OCI-LY1 (cell line): Measurements from ENCODE around the gene MFSD6.

Experiments
- H2AFZ ChIP-seq: fragments of 200-600 bp; sonication (generic), shearing (Covaris generic); 2 replicates; pipeline ENCODE4 v1.6.0; 2014; ENCODE audit warnings: antibody characterized with exemption, mild to moderate bottlenecking, low read length
- H3F3A ChIP-seq: fragments of 200-600 bp; sonication (generic), shearing (Covaris generic); 2 replicates; pipeline ENCODE4 v1.6.0; 2014; ENCODE audit warnings: mild to moderate bottlenecking, antibody characterized with exemption, low read length, moderate library complexity; ENCODE audit not compliant: insufficient read depth
- H3K27ac ChIP-seq: fragments of 200-600 bp; sonication (generic); 2 replicates; pipeline ENCODE4 v1.5.1; 2014; ENCODE audit warnings: low read length, mixed run types, mild to moderate bottlenecking, low read depth; ENCODE audit not compliant: poor library complexity, severe bottlenecking
- H3K27me3 ChIP-seq: fragments of 200-600 bp; sonication (generic); 2 replicates; pipeline ENCODE4 v1.6.0; 2014; ENCODE audit warnings: antibody characterized with exemption, mild to moderate bottlenecking, low read length, moderate library complexity; ENCODE audit not compliant: insufficient read depth
- H3K36me3 ChIP-seq: fragments of 200-600 bp; sonication (generic); 2 replicates; pipeline ENCODE4 v1.6.1; 2014; ENCODE audit warnings: mild to moderate bottlenecking, antibody characterized with exemption, low read length, moderate library complexity, mixed read lengths; ENCODE audit not compliant: insufficient read depth
- H3K4me1 ChIP-seq: fragments of 200-600 bp; sonication (generic); 2 replicates; pipeline ENCODE4 v1.5.1; 2014; ENCODE audit warnings: mild to moderate bottlenecking, low read length, moderate library complexity; ENCODE audit not compliant: insufficient read depth, severe bottlenecking
- H3K4me2 ChIP-seq: fragments of 200-600 bp; sonication (generic), shearing (Covaris generic); 2 replicates; pipeline ENCODE4 v1.6.1; 2014; ENCODE audit warnings: low read length
- H3K4me3 ChIP-seq: fragments of 200-600 bp; sonication (generic); 2 replicates; pipeline ENCODE4 v1.5.1; 2014; ENCODE audit warnings: low read length, low read depth, mild to moderate bottlenecking, mixed read lengths; ENCODE audit not compliant: poor library complexity, severe bottlenecking
- H3K79me2 ChIP-seq: fragments of 200-600 bp; shearing (Covaris generic); 2 replicates; pipeline ENCODE4 v1.6.1; 2016; ENCODE audit warnings: mixed run types, low read length, mixed read lengths; ENCODE audit not compliant: insufficient read depth
- H3K9ac ChIP-seq: fragments of 200-600 bp; sonication (generic), shearing (Covaris generic); 2 replicates; pipeline ENCODE4 v1.6.1; 2014; ENCODE audit warnings: mild to moderate bottlenecking, low read length, mixed read lengths
- H3K9me2 ChIP-seq: fragments of 200-600 bp; sonication (generic), shearing (Covaris generic); 2 replicates; pipeline ENCODE4 v1.6.1; 2014; ENCODE audit warnings: low read depth, mild to moderate bottlenecking, low read length, mixed read lengths
- H3K9me3 ChIP-seq: fragments of 200-600 bp; shearing (Covaris generic); 2 replicates; pipeline ENCODE4 v1.6.1; 2014; ENCODE audit warnings: low read length, mixed read lengths
- H4K20me1 ChIP-seq: fragments of 200-600 bp; sonication (generic), shearing (Covaris generic); 2 replicates; pipeline ENCODE4 v1.6.0; 2016; ENCODE audit warnings: mild to moderate bottlenecking, low read length; ENCODE audit not compliant: insufficient read depth
- EZH2 ChIP-seq: fragments of 200-600 bp; sonication (generic), shearing (Covaris generic); IDR thresholded peaks from 2 replicates; pipeline ENCODE4 v1.8.0; 2017; ENCODE audit warnings: borderline replicate concordance, mixed run types, mild to moderate bottlenecking, antibody characterized with exemption, low read length, moderate library complexity, mixed read lengths
- TF ChIP-seq, protein P1 (sequence below): fragments of 200-600 bp; sonication (generic), shearing (Covaris generic); IDR thresholded peaks from 2 replicates; pipeline ENCODE4 v1.5.1; 2017; ENCODE audit warnings: mild to moderate bottlenecking, antibody characterized with exemption, low read length, moderate library complexity, mixed read lengths

MFSD6 gene

DNA sequence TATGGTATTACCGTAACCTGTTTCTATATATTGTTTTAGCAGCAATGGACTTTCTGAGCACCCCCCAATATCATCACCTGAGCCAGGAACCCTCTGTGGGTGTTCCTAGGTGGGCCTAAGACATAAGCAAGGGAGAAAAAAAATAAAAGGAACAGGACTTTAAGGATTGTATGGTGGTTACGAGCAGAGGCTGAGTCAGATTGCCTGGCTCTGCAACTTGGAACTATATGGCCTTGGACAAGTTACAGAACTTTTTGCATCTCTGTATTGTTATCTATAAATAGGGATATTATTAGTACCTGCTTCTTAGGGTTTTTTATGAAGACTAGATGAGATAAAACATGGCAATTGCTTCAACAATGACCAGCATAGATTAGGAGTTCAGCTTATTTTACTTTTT is 34.9 kb downstream of the MFSD6 start:
- Histone ChIP-seq H3K9me3 (no peaks in the 10 kb centered on the region), H3K27ac (no peak overlapping the region), H3K4me3 (no peak overlapping the region), H3K9me2 (no peaks in the 10 kb centered on the region), H3K9ac (no peak overlapping the region), H3F3A (no peaks in the 10 kb centered on the region), H3K4me1 (peaks cover 33% of the 10 kb centered on the region), H4K20me1 (no peaks in the 10 kb centered on the region), H3K27me3 (no peaks in the 10 kb centered on the region), H3K79me2 (no peaks in the 10 kb centered on the region), H3K4me2 (no peak overlapping the region; the same call in 1 of the 2 replicates), H2AFZ (no peak overlapping the region), H3K36me3 (no peaks in the 10 kb centered on the region)
- TF ChIP-seq, protein P1, sequence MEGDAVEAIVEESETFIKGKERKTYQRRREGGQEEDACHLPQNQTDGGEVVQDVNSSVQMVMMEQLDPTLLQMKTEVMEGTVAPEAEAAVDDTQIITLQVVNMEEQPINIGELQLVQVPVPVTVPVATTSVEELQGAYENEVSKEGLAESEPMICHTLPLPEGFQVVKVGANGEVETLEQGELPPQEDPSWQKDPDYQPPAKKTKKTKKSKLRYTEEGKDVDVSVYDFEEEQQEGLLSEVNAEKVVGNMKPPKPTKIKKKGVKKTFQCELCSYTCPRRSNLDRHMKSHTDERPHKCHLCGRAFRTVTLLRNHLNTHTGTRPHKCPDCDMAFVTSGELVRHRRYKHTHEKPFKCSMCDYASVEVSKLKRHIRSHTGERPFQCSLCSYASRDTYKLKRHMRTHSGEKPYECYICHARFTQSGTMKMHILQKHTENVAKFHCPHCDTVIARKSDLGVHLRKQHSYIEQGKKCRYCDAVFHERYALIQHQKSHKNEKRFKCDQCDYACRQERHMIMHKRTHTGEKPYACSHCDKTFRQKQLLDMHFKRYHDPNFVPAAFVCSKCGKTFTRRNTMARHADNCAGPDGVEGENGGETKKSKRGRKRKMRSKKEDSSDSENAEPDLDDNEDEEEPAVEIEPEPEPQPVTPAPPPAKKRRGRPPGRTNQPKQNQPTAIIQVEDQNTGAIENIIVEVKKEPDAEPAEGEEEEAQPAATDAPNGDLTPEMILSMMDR, result no peak
- TF ChIP-seq EZH2, result no peak

DNA sequence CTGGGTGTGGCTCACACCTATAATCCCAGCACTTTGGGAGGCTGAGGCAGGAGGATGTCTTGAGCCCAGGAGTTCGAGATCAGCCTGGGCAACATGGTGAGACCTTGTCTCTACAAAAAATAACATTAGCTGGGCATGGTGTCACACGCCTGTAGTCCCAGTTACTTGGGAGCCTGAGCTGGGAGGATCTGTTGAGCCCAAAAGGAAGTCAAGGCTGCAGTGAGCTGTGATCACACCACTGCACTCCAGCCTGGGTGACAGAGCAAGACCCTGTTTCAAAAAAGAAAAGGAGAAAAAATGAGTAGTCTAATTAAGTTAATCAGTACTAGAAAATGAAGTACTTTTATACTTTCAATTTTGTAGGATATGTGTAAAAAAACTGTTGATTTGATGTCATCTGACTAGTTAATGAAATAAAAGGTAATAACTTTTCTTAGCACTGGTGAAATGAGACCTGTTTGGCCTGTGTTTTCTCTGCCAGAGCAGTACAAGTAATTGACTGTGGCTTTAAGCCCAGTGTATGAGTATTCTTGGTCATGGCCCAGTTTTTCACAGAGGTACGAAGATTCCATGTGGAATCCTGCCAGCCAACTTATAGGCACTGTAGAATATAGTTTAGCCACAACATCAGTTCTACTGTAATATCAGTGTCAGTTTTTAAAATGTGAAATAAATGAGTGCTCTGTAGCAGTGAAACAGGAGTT is 35.8 kb downstream of the MFSD6 start:
- H3K4me1 ChIP-seq, result peaks cover 33% of the 10 kb centered on the region
- no peaks in the 10 kb centered on the region for H3K79me2 ChIP-seq
- TF ChIP-seq, protein P1, result no peak
- no peak for TF ChIP-seq EZH2
- no peak overlapping the region for H2AFZ ChIP-seq
- no peak overlapping the region for H3K27ac ChIP-seq
- H3K27me3 ChIP-seq, result no peaks in the 10 kb centered on the region
- no peak overlapping the region for H3K9ac ChIP-seq
- H3K9me2 ChIP-seq, result no peaks in the 10 kb centered on the region
- H3K4me2 ChIP-seq, result no peak overlapping the region; the same call in 1 of the 2 replicates
- H4K20me1 ChIP-seq, result no peaks in the 10 kb centered on the region
- no peak overlapping the region for H3K4me3 ChIP-seq
- H3F3A ChIP-seq, result no peaks in the 10 kb centered on the region
- no peaks in the 10 kb centered on the region for H3K9me3 ChIP-seq
- H3K36me3 ChIP-seq, result no peaks in the 10 kb centered on the region

DNA sequence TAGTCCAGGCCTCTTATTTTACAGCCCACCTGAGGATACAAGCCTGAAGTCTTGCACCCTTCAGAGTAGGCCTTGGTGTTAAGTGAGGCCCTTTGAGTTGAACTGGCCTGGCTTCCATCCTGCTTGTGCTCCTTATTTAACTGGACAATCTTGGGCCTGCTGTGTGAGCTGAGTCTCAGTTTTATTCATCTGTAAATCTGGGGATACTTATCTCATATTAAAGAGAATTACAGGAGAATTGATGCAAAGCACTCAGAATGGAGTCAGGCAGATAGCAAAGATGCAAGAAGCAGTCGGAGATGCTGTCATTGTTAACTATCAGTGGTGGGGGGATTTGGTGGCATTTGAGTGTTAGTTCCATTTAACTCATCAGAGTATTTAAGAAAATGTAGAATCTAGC is 36.8 kb downstream of the MFSD6 start:
- Histone ChIP-seq H3K9me2 (no peaks in the 10 kb centered on the region), H3K36me3 (no peaks in the 10 kb centered on the region), H3F3A (no peaks in the 10 kb centered on the region), H3K4me2 (no peak overlapping the region), H3K9me3 (no peaks in the 10 kb centered on the region), H3K4me3 (no peak overlapping the region), H4K20me1 (no peaks in the 10 kb centered on the region), H3K4me1 (peaks cover 33% of the 10 kb centered on the region), H3K27me3 (no peaks in the 10 kb centered on the region), H3K9ac (no peak overlapping the region), H2AFZ (no peak overlapping the region), H3K79me2 (no peaks in the 10 kb centered on the region), H3K27ac (no peak overlapping the region)
- TF ChIP-seq, protein P1, result no peak
- no peak for TF ChIP-seq EZH2
